HUES64 (cell line): Measurements from ENCODE around the gene THSD8.

Source experiments
- H3K27ac ChIP-seq: 2 replicates; pipeline ENCODE4 v1.7.0; 2013; ENCODE audit warnings: low read depth, low read length, inconsistent platforms
- H3K27me3 ChIP-seq: 2 replicates; pipeline ENCODE4 v1.6.1; 2013; ENCODE audit warnings: mild to moderate bottlenecking, low read length; ENCODE audit not compliant: insufficient read depth
- H3K36me3 ChIP-seq: 2 replicates; pipeline ENCODE4 v1.6.1; 2013; ENCODE audit warnings: mild to moderate bottlenecking, low read length; ENCODE audit not compliant: insufficient read depth
- H3K4me1 ChIP-seq: 2 replicates; pipeline ENCODE4 v1.6.1; 2013; ENCODE audit warnings: mild to moderate bottlenecking, low read length, moderate library complexity; ENCODE audit not compliant: insufficient read depth
- H3K4me3 ChIP-seq: 2 replicates; pipeline ENCODE4 v1.5.1; 2013; ENCODE audit warnings: mild to moderate bottlenecking, low read length, moderate library complexity
- H3K9ac ChIP-seq: 2 replicates; pipeline ENCODE4 v1.6.1; 2013; ENCODE audit warnings: mild to moderate bottlenecking, low read depth, low read length
- H3K9me3 ChIP-seq: 2 replicates; pipeline ENCODE4 v1.6.1; 2013; ENCODE audit warnings: low read depth, low read length; ENCODE audit not compliant: insufficient read depth
- WGBS: fragments of 150-250, 120-280 bp; methylation state at CpG from one replicate; pipeline ENCODE4 v1.1.7; 2013; ENCODE audit warnings: missing lambda C conversion rate; 5-methylcytosine and 5-hydroxymethylcytosine counted together

THSD8 gene

DNA sequence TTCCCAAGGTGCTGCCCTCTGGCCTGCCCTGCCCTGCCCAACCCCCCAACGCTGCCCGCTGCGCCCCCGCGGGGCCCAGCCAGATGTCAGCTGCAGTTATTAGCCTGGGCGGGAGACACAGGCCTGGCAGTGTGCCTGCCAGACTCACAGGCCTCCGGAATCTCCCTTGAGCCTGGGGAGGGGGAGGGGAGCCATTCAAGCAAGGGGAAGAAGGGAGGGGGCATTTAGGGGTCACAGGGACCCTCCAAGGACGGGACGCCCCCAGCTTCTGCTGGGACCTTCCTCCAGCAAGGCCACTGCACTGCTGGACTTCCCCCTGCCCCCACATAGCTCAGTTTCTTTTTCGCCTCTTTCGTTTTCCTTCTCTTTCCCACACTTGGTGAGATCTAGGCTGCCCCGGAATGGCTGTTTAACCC lies 13.2 kb upstream of the THSD8 start:
- peaks cover 30% of the 10 kb centered on the region for H3K4me1 ChIP-seq

DNA sequence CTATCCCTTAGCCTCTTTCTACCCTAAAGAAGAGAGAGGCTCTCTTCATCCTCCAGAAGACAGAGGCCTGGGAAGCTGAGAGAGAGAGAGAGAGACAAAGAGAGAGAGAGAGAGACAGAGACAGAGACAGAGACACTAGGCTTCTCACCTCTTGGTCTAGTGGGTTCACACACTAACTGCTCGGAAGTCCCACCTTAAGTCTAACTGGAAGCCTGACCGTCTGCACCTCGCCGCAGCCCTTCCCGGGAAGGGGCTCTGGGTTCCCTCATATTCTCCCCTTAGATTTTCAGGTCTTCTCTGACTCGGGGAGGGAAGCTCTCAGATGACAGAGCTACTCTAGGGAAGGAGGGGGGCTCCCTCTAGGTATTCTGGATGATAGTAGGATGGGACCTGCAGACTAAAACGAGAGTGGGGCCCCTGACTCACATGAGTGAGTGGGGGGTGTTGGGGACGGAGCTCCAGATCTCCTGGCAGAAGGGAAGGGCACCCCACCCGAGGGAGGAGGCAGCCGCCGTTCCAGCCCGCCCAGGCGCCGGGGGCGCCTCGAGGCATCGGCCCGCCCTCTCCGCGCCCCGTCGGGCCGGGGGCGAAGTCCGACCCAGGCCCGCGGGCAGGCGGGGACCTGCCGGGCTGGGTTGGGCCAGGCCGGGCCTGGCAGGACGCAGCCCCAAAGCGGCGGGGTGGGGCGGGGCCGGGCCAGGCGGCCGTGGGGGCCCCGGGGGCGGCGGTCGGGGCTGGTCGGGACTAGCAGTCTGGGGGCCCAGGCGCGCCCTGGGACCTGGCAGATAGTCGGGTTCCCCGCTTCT lies 12.6 kb upstream of the THSD8 start:
- peak overlapping the region; percentile 75 for H3K27ac ChIP-seq
- H3K27me3 ChIP-seq: peaks cover 28% of the 10 kb centered on the region
- 3% methylated on average over 46 of the region's 46 CpGs for WGBS
- H3K9me3 ChIP-seq: no peaks in the 10 kb centered on the region
- peak overlapping the region; percentile 14; the same call in 1 of the 2 replicates for H3K9ac ChIP-seq
- H3K4me3 ChIP-seq: peak overlapping the region; percentile 73
- no peaks in the 10 kb centered on the region for H3K36me3 ChIP-seq
- H3K4me1 ChIP-seq: peaks cover 29% of the 10 kb centered on the region

More for the DNA sequence above, 13.2 kb upstream of the THSD8 start:
- no peaks in the 10 kb centered on the region for H3K36me3 ChIP-seq
- peak overlapping the region; percentile 75; the same call in 1 of the 2 replicates for H3K27ac ChIP-seq
- no peaks in the 10 kb centered on the region for H3K9me3 ChIP-seq
- H3K4me3 ChIP-seq: peak overlapping the region; percentile 73
- H3K9ac ChIP-seq: no peak overlapping the region
- peaks cover 28% of the 10 kb centered on the region for H3K27me3 ChIP-seq
- WGBS: 14% methylated on average over 12 of the region's 12 CpGs

DNA sequence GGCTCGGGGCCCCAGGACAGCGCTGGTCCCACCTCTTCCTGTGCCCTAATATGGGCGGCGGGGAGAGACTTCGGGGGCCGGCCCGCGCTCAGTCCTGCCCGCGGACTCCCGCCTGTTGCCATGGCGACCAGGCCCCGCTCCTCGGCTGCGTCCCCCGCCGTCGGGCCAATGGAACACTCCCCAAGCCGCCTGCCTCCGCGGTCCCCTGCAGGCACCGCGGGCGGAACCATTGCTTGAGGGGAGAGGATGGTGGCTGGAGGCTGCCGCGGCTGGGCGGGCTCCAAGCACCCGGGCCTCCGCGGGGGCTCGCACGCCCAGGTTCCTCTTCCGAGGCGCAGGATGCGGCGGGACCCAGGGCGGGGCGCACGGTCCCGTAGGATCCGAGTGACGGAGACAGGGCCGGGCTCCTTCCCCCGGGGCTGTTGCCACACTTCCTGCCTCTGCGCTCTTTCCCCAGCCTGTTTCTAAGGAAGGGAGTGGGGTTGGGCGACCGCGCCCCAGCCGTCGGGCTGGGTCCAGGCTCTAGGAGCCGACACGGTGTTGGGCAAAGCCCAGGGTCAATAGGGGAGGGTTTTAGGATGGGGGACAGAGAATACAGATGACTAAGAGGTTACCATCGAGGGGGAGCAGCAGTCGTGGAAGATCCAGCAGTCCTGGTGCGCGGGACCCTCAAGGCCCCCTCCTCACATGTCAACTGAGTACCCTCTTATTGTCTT lies 11.8 kb upstream of the THSD8 start:
- H3K4me3 ChIP-seq: peak overlapping the region; percentile 73
- peak overlapping the region; percentile 75; the same call in 1 of the 2 replicates for H3K27ac ChIP-seq
- no peaks in the 10 kb centered on the region for H3K9me3 ChIP-seq
- peak overlapping the region; percentile 67; the same call in 1 of the 2 replicates for H3K9ac ChIP-seq
- peaks cover 31% of the 10 kb centered on the region for H3K4me1 ChIP-seq
- H3K27me3 ChIP-seq: peaks cover 28% of the 10 kb centered on the region
- under 1% methylated on average over 56 of the region's 56 CpGs for WGBS
- no peaks in the 10 kb centered on the region for H3K36me3 ChIP-seq

DNA sequence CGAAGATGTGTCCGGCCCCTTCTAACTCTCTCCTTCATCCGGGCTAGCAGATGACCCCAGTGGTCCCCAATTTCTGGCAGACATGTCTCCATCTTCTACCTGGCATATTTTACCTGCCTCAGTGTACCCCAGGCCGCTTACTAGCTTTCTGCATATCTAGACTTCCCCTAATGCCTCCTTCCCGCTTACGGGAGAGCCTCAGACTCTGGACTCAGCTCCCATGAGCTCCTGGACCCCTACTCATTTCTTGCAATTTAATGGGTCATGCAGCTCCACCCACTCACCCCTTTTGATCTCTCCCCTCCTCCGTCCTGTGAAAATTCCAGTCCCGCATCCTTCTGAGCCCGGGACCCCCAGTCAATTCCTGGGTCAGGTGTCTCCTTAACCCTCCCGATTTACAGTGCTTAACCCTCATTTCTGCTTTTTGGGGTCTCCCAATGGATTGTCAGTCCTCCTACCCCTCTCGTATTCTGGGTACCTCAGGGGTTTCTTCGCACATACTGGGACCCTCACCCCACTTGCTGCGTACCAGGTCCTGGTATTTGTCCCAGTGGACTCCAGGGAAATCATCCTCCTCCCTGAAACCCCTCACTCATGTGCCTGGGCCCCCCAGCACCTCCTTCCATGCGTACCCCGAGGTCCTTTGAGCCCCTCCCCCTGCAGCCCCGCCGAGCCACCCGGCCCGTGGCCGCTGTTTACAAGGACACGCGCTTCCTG lies 11.1 kb upstream of the THSD8 start:
- Histone ChIP-seq H3K4me3 (peak overlapping the region; percentile 73), H3K36me3 (no peaks in the 10 kb centered on the region), H3K27ac (no peak overlapping the region; the same call in 1 of the 2 replicates), H3K9ac (no peak overlapping the region), H3K27me3 (peaks cover 28% of the 10 kb centered on the region), H3K4me1 (peaks cover 32% of the 10 kb centered on the region), H3K9me3 (no peaks in the 10 kb centered on the region)
- 5% methylated on average over 22 of the region's 22 CpGs for WGBS

DNA sequence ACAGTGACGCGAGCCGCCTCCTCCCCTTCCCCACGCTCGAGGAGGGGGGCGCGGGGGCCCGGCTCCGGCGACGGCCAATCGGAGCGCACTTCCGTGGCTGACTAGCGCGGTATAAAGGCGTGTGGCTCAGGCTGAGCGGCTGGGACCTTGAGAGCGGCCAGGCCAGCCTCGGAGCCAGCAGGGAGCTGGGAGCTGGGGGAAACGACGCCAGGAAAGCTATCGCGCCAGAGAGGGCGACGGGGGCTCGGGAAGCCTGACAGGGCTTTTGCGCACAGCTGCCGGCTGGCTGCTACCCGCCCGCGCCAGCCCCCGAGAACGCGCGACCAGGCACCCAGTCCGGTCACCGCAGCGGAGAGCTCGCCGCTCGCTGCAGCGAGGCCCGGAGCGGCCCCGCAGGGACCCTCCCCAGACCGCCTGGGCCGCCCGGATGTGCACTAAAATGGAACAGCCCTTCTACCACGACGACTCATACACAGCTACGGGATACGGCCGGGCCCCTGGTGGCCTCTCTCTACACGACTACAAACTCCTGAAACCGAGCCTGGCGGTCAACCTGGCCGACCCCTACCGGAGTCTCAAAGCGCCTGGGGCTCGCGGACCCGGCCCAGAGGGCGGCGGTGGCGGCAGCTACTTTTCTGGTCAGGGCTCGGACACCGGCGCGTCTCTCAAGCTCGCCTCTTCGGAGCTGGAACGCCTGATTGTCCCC lies 10.4 kb upstream of the THSD8 start, which contains the start of gene JUNB:
Gene JUNB (plus strand): TSS at position 142 of the 706 bp plus-strand sequence. CDS start 286 bp downstream, at position 428.
- H3K4me3 ChIP-seq: peak within 1 kb of the TSS; percentile 73
- H3K9me3 ChIP-seq: no peaks in the 10 kb centered on the region
- H3K9ac ChIP-seq: peak within 1 kb of the TSS; percentile 87
- peaks cover 36% of the 10 kb centered on the region for H3K4me1 ChIP-seq
- peak within 1 kb of the TSS; percentile 61; the same call in 1 of the 2 replicates for H3K27ac ChIP-seq
- whole genome bisulfite sequencing: under 1% methylated on average over 73 of the region's 73 CpGs
- H3K27me3 ChIP-seq: peaks cover 28% of the 10 kb centered on the region
- no peaks in the 10 kb centered on the region for H3K36me3 ChIP-seq

DNA sequence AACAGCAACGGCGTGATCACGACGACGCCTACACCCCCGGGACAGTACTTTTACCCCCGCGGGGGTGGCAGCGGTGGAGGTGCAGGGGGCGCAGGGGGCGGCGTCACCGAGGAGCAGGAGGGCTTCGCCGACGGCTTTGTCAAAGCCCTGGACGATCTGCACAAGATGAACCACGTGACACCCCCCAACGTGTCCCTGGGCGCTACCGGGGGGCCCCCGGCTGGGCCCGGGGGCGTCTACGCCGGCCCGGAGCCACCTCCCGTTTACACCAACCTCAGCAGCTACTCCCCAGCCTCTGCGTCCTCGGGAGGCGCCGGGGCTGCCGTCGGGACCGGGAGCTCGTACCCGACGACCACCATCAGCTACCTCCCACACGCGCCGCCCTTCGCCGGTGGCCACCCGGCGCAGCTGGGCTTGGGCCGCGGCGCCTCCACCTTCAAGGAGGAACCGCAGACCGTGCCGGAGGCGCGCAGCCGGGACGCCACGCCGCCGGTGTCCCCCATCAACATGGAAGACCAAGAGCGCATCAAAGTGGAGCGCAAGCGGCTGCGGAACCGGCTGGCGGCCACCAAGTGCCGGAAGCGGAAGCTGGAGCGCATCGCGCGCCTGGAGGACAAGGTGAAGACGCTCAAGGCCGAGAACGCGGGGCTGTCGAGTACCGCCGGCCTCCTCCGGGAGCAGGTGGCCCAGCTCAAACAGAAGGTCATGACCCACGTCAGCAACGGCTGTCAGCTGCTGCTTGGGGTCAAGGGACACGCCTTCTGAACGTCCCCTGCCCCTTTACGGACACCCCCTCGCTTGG lies 9.6 kb upstream of the THSD8 start:
- peaks cover 36% of the 10 kb centered on the region for H3K4me1 ChIP-seq
- 0 out of 2 replicates have a peak, but pooled peaks cover 5% of the 10 kb centered on the region for H3K36me3 ChIP-seq
- H3K27me3 ChIP-seq: peaks cover 28% of the 10 kb centered on the region
- peak overlapping the region; percentile 87 for H3K9ac ChIP-seq
- no peaks in the 10 kb centered on the region for H3K9me3 ChIP-seq
- H3K4me3 ChIP-seq: peak overlapping the region; percentile 73
- peak overlapping the region; percentile 33; the same call in 1 of the 2 replicates for H3K27ac ChIP-seq
- under 1% methylated on average over 84 of the region's 84 CpGs for WGBS

DNA sequence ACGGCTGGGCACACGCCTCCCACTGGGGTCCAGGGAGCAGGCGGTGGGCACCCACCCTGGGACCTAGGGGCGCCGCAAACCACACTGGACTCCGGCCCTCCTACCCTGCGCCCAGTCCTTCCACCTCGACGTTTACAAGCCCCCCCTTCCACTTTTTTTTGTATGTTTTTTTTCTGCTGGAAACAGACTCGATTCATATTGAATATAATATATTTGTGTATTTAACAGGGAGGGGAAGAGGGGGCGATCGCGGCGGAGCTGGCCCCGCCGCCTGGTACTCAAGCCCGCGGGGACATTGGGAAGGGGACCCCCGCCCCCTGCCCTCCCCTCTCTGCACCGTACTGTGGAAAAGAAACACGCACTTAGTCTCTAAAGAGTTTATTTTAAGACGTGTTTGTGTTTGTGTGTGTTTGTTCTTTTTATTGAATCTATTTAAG lies 9.0 kb upstream of the THSD8 start:
- Histone ChIP-seq H3K9ac (peak overlapping the region; percentile 87), H3K36me3 (0 out of 2 replicates have a peak, but pooled peaks cover 7% of the 10 kb centered on the region), H3K27me3 (peaks cover 28% of the 10 kb centered on the region), H3K27ac (peak overlapping the region; percentile 33; the same call in 1 of the 2 replicates), H3K4me3 (peak overlapping the region; percentile 73), H3K4me1 (peaks cover 36% of the 10 kb centered on the region), H3K9me3 (no peaks in the 10 kb centered on the region)
- 1% methylated on average over 20 of the region's 22 CpGs for WGBS

DNA sequence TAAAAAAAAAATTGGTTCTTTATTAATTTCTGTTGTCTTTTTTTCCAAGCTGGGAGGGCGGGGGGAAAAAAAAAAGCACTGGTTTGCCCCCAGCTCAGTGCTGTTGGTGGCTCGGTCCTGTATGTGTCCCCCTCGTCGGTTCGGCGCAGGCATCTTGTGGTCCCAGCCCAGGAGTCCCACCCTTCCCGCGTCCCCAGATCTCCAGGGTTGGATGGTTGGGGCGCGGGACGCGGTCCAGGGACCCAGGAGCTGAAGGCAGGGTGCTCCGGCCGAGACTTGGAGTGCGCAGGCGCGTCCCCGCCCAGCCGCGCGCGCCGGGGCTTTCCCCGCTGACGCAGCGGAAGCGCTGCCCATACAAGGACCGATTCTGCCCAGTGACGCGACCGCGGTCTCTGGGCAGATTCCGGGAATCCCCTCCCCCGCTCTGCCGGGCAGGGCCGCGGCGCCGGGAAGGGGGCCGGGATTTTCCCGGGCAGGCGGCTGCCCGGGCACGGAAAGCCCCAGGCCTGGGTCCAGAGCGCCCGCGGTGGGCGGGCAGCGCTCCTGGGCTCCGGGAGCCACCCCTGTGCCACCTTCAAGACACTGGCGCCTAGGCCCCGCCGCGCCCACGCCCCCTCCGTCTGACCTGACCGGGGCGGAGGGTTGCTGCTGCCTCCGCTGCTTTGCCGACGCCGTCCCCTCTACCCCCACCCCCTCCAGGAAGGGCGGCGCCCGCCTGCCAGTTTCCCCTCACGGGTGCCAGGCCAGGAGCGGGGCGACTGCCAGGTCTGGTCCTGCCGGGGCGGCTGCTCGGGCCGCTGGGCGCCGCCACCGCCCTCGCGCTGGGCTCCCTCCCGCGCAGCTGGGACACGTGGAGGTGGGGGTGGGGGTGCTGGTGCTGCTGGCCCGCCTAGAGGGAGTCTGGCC lies 8.3 kb upstream of the THSD8 start:
- Histone ChIP-seq H3K27me3 (peaks cover 28% of the 10 kb centered on the region), H3K9ac (peak overlapping the region; percentile 87), H3K27ac (peak overlapping the region; percentile 93), H3K4me1 (peaks cover 30% of the 10 kb centered on the region), H3K36me3 (peaks cover 7% of the 10 kb centered on the region; the same call in 1 of the 2 replicates), H3K4me3 (peak overlapping the region; percentile 73), H3K9me3 (no peaks in the 10 kb centered on the region)
- WGBS: under 1% methylated on average over 81 of the region's 81 CpGs
